GM18508 (cell line): ENCODE data around the gene SCNN1A.

Experiments
- ATAC-seq: cut with Tn5 transposase; IDR thresholded peaks from one replicate; pipeline ENCODE4 v1.9.1; 2021; ENCODE audit warnings: moderate number of reproducible peaks; ENCODE audit not compliant: insufficient read depth, unreplicated experiment

Gene SCNN1A

GRCh38 chr12:6384499-6385436 lies 9.4 kb upstream of the SCNN1A start:
- ATAC-seq, result no peak

- no peak for ATAC-seq
Observed at GRCh38 chr12:6383572-6384498, 8.5 kb upstream of the SCNN1A start, which contains the start of gene LTBR. TSS of gene LTBR (plus strand) at chr12:6384162. CDS start at chr12:6384359, 197 bp downstream.

GRCh38 chr12:6382982-6383381 lies 7.6 kb upstream of the SCNN1A start:
- no peak for ATAC-seq

- no peak for ATAC-seq
Observed at GRCh38 chr12:6382371-6382770, 7.0 kb upstream of the SCNN1A start.

- ATAC-seq, result no peak
Observed at GRCh38 chr12:6380141-6381121, 5.1 kb upstream of the SCNN1A start.

- ATAC-seq, result no peak
Observed at GRCh38 chr12:6378709-6379472, 3.5 kb upstream of the SCNN1A start.

- ATAC-seq, result no peak
Observed at GRCh38 chr12:6377667-6377994, 2.3 kb upstream of the SCNN1A start.

- ATAC-seq, result no peak
Observed at GRCh38 chr12:6376870-6377666, 1.7 kb upstream of the SCNN1A start.

- no peak for ATAC-seq
Observed at GRCh38 chr12:6376079-6376869, 911 bp upstream of the SCNN1A start.

- no peak for ATAC-seq
Observed at GRCh38 chr12:6374786-6375160, 590 bp downstream of the SCNN1A start.

- no peak for ATAC-seq
Observed at GRCh38 chr12:6374028-6374785, 1.2 kb downstream of the SCNN1A start.

GRCh38 chr12:6373022-6373787 lies 2.2 kb downstream of the SCNN1A start:
- ATAC-seq, result no peak

- no peak for ATAC-seq
Observed at GRCh38 chr12:6372403-6373003, 2.9 kb downstream of the SCNN1A start.

GRCh38 chr12:6370994-6371754 lies 4.2 kb downstream of the SCNN1A start:
- no peak for ATAC-seq

- ATAC-seq, result no peak
Observed at GRCh38 chr12:6370576-6370935, 4.8 kb downstream of the SCNN1A start.
